HepG2 (cell line): ENCODE results near the gene RPS6KB1. TPM values are rescaled to one million over a fixed set of nuclear protein-coding genes. Genes with fewer than 3 reads are reported as not detected.

ENCODE experiments used
- ATAC-seq: fragments of 200-7000 bp; cut with Tn5 transposase; 3 replicates; pipeline ENCODE4 v1.9.1; 2020; ENCODE audit warnings: mild to moderate bottlenecking, moderate library complexity
- BruUV-seq: library from RNA; stranded (reverse); fragments of 400-500 nt; replicated peaks from 2 replicates; lab custom pipeline; 2021; lab: Mats Ljungman, UMichigan
- CTCF ChIA-PET: fragments of 300-600 bp; formaldehyde crosslinking; extraction: SDS; loops from one replicate; lab custom pipeline; 2021; ENCODE audit warnings: low total read pairs, inconsistent platforms, low intra/inter-chr PET ratio; lab: Yijun Ruan, JAX
- POLR2A ChIA-PET: fragments of 350-600 bp; sonication (Branson Sonifier 250); formaldehyde crosslinking; loops from one replicate; lab custom pipeline; 2020; ENCODE audit warnings: antibody characterized with exemption, inconsistent platforms; lab: Yijun Ruan, JAX
- DNase-seq: peaks from one replicate; pipeline ENCODE4 v3.0.0-alpha.2; 2015; ENCODE audit warnings: low spot score
- FAIRE-seq: peaks from 3 replicates; lab custom pipeline; 2011; peaks lifted over from hg19 to GRCh38; lab: Jason Lieb, UNC
- H2AFZ ChIP-seq: one replicate; pipeline ENCODE4 v1.6.1; 2011; ENCODE audit warnings: low read length, inconsistent platforms
- H3K27ac ChIP-seq: fragments of 300-600 bp; 3 replicates; pipeline ENCODE4 v1.8.0; 2011; ENCODE audit warnings: mixed run types, mild to moderate bottlenecking, mixed read lengths, low read length, inconsistent platforms; ENCODE audit not compliant: insufficient read depth; ENCODE audit errors: extremely low read length
- H3K27me3 ChIP-seq, 2 experiments: fragments of 200-600 bp in 1 of 2; 2 replicates in 1 of 2; 3 replicates in 1 of 2; pipeline versions ENCODE4 v1.6.0 to v1.8.0; 2011; ENCODE audit warnings: low read length in 2 of 2, mild to moderate bottlenecking in 2 of 2, moderate library complexity in 2 of 2, inconsistent platforms in 1 of 2; ENCODE audit not compliant: insufficient read depth in 2 of 2, control insufficient read depth in 1 of 2
- H3K36me3 ChIP-seq, 2 experiments: fragments of 200-600 bp in 1 of 2; replicated peaks in 1 of 2; 2 replicates in 1 of 2; 3 replicates in 1 of 2; pipeline versions ENCODE4 v1.5.1 to v1.8.0; 2011; ENCODE audit warnings: low read length in 2 of 2, inconsistent platforms in 1 of 2; ENCODE audit not compliant: insufficient read depth in 2 of 2, control insufficient read depth in 1 of 2
- H3K4me1 ChIP-seq: 2 replicates; pipeline ENCODE4 v1.5.1; 2012; ENCODE audit warnings: low read length, inconsistent platforms; ENCODE audit not compliant: insufficient read depth
- H3K4me2 ChIP-seq: 2 replicates; pipeline ENCODE4 v1.6.0; 2011; ENCODE audit warnings: low read depth, low read length, inconsistent platforms
- H3K4me3 ChIP-seq, 3 experiments: fragments of 200-600 bp in 1 of 3; sonication (generic), shearing (Covaris generic) in 1 of 3; replicated peaks in 1 of 3; 2 replicates each; pipeline ENCODE4 v1.5.1; 2011 to 2016; ENCODE audit warnings: low read length in 3 of 3, inconsistent platforms in 2 of 3, low read depth in 2 of 3, mild to moderate bottlenecking in 2 of 3, control low read depth in 1 of 3, mixed read lengths in 1 of 3; ENCODE audit not compliant: insufficient read depth in 1 of 3
- H3K79me2 ChIP-seq: one replicate; pipeline ENCODE4 v1.6.1; 2011; ENCODE audit warnings: low read length, inconsistent platforms; ENCODE audit not compliant: insufficient read depth
- H3K9ac ChIP-seq: 2 replicates; pipeline ENCODE4 v1.6.0; 2011; ENCODE audit warnings: mild to moderate bottlenecking, low read depth, low read length, inconsistent platforms; ENCODE audit not compliant: insufficient read depth
- H3K9me3 ChIP-seq: 2 replicates; pipeline ENCODE4 v1.5.1; 2012; ENCODE audit warnings: mild to moderate bottlenecking, low read length
- H4K20me1 ChIP-seq: 2 replicates; pipeline ENCODE4 v1.6.0; 2011; ENCODE audit warnings: inconsistent platforms, mild to moderate bottlenecking, low read length, moderate library complexity; ENCODE audit not compliant: insufficient read depth
- ATF2 ChIP-seq: sonication (generic); formaldehyde crosslinking; IDR thresholded peaks from 2 replicates; pipeline ENCODE4 v1.4.0; 2020; ENCODE audit warnings: missing genetic modification reagents
- KDM5A ChIP-seq: fragments of 200-600 bp; sonication (generic); IDR thresholded peaks from 2 replicates; pipeline ENCODE4 v1.7.0; 2018; ENCODE audit warnings: antibody characterized with exemption, mild to moderate bottlenecking, low read length, borderline replicate concordance
- MED13 ChIP-seq: sonication (generic); formaldehyde crosslinking; IDR thresholded peaks from 2 replicates; pipeline ENCODE4 v1.5.0; 2020; ENCODE audit warnings: missing genetic modification reagents
- MYC ChIP-seq: sonication (generic); formaldehyde crosslinking; IDR thresholded peaks from 2 replicates; pipeline ENCODE4 v1.9.0; 2021; ENCODE audit warnings: missing genetic modification reagents, borderline replicate concordance
- NFE2L1 ChIP-seq: sonication (generic); formaldehyde crosslinking; IDR thresholded peaks from 2 replicates; pipeline ENCODE4 v1.4.0; 2020; ENCODE audit warnings: missing genetic modification reagents, mild to moderate bottlenecking, borderline replicate concordance
- PBX2 ChIP-seq: IDR thresholded peaks from 2 replicates; pipeline ENCODE4 v1.6.1; 2016; ENCODE audit warnings: control low read depth
- REXO4 ChIP-seq: sonication (generic); formaldehyde crosslinking; IDR thresholded peaks from 2 replicates; pipeline ENCODE4 v1.8.0; 2022; ENCODE audit warnings: missing genetic modification reagents, mild to moderate bottlenecking, borderline replicate concordance
- SP2 ChIP-seq: sonication (generic); formaldehyde crosslinking; IDR thresholded peaks from 2 replicates; pipeline ENCODE4 v1.5.1; 2020; ENCODE audit warnings: mild to moderate bottlenecking, missing genetic modification reagents
- TBP ChIP-seq: sonication (generic); formaldehyde crosslinking; IDR thresholded peaks from 2 replicates; pipeline ENCODE4 v1.5.0; 2020; ENCODE audit warnings: missing genetic modification reagents
- TEAD2 ChIP-seq: sonication (generic); formaldehyde crosslinking; IDR thresholded peaks from 2 replicates; pipeline ENCODE4 v1.9.0; 2021; ENCODE audit warnings: missing genetic modification reagents
- THAP9 ChIP-seq: sonication (generic); formaldehyde crosslinking; IDR thresholded peaks from 2 replicates; pipeline ENCODE4; 2020; ENCODE audit warnings: missing genetic modification reagents, mild to moderate bottlenecking, borderline replicate concordance
- YY1 ChIP-seq: IDR thresholded peaks from 2 replicates; pipeline ENCODE4 v1.6.1; 2011; ENCODE audit warnings: low read length, low read depth, moderate library complexity, mild to moderate bottlenecking; ENCODE audit not compliant: insufficient read depth, insufficient replicate concordance
- ZBTB33 ChIP-seq: sonication (generic); formaldehyde crosslinking; IDR thresholded peaks from 2 replicates; pipeline ENCODE4 v1.4.0; 2020; ENCODE audit warnings: missing genetic modification reagents
- ZNF253 ChIP-seq: sonication (generic); formaldehyde crosslinking; IDR thresholded peaks from 2 replicates; pipeline ENCODE4 v1.8.0; 2022; ENCODE audit warnings: mild to moderate bottlenecking, missing genetic modification reagents, borderline replicate concordance
- ZNF33B ChIP-seq: sonication (generic); formaldehyde crosslinking; IDR thresholded peaks from 2 replicates; pipeline ENCODE4 v1.5.1; 2020; ENCODE audit warnings: mild to moderate bottlenecking, missing genetic modification reagents
- ZNF431 ChIP-seq: sonication (generic); formaldehyde crosslinking; IDR thresholded peaks from 2 replicates; pipeline ENCODE4 v1.9.0; 2022; ENCODE audit warnings: missing genetic modification reagents, low read depth, mild to moderate bottlenecking, borderline replicate concordance
- ZNF619 ChIP-seq: sonication (generic); formaldehyde crosslinking; IDR thresholded peaks from 2 replicates; pipeline ENCODE4 v1.4.0; 2020; ENCODE audit warnings: mild to moderate bottlenecking, missing genetic modification reagents
- WGBS: methylation state at CpG from one replicate; pipeline ENCODE4 v1.1.6; 2017; ENCODE audit warnings: low lambda C conversion rate; 5-methylcytosine and 5-hydroxymethylcytosine counted together
- in situ Hi-C: cut with HindIII; loops from 2 replicates; pipeline ENCODE4 v1.10.0; 2017; ENCODE audit warnings: low pct_unique_long_range_greater_than_20kb; ENCODE audit not compliant: extremely low pct_ligation_motif_present
- intact Hi-C: fragments of 100-400 bp; cut with micrococcal nuclease; formaldehyde crosslinking; loops from one replicate; pipeline ENCODE4 v1.10.0; 2022; ENCODE audit not compliant: unreplicated experiment
- polyA plus RNA-seq, 8 experiments: library from polyadenylated mRNA; depleted of rRNA in 3 of 8; stranded (reverse) in 7 of 8; unstranded in 1 of 8; fragments of >200 nt; fragmentation: Illumina TruSeq in 4 of 8; extraction: Trizol in 4 of 8; gene quantifications; 2 replicates each; pipeline versions ENCODE4 v1.2.1 to v1.2.3, GENCODE V29; 2011 to 2016; ENCODE audit warnings: low read depth in 4 of 8, missing spikeins in 1 of 8, mixed read lengths in 1 of 8; ENCODE audit not compliant: insufficient read depth in 1 of 8
- total RNA-seq, 5 experiments: library from RNA; depleted of rRNA; stranded (reverse); fragments of >200 nt; fragmentation: Illumina TruSeq; extraction: Trizol; gene quantifications; 2 replicates each; pipeline ENCODE4 v1.2.3, GENCODE V29; 2016; ENCODE audit warnings: low read depth in 1 of 5

The RPS6KB1 gene
- total and polyA plus RNA-seq, 2 of the 13 experiments (the other 11 are each of a cell fraction or from before 2014, with no cell fraction given) = 16.5 to 42.2 TPM

- H3K79me2 ChIP-seq = no peaks in the 10 kb centered on the region
- H3K36me3 ChIP-seq = no peaks in the 10 kb centered on the region
- CTCF ChIA-PET = no interaction called here
- POLR2A ChIA-PET = no interaction called here
- WGBS = 82% methylated on average over 1 of the region's 1 CpG
- H2AFZ ChIP-seq = no peak overlapping the region
- H4K20me1 ChIP-seq = no peaks in the 10 kb centered on the region
- H3K27me3 ChIP-seq = 0 out of 5 replicates have a peak, but pooled peaks cover 0 to 8% of the 10 kb centered on the region in 2 experiments
- H3K9me3 ChIP-seq = no peaks in the 10 kb centered on the region
- no peak for DNase-seq
- no peak for ATAC-seq
- no peak overlapping the region for H3K9ac ChIP-seq
- FAIRE-seq = no peak
- no peak overlapping the region for H3K4me3 ChIP-seq
- no peak overlapping the region for H3K27ac ChIP-seq
- H3K4me2 ChIP-seq = no peak overlapping the region
- intact Hi-C loops (no loop called here), in situ Hi-C loops (no loop called here)
- H3K4me1 ChIP-seq = no peaks in the 10 kb centered on the region
- no TSS peak for BruUV-seq
- TF ChIP-seq SP2 (no peak), ZBTB33 (CRISPR knock-in tag) (no peak), PBX2 (CRISPR knock-in tag) (no peak), KDM5A (no peak), ZNF431 (CRISPR knock-in tag) (no peak), TBP (CRISPR knock-in tag) (no peak), ZNF33B (CRISPR knock-in tag) (no peak), REXO4 (CRISPR knock-in tag) (no peak), MYC (no peak), ZNF619 (CRISPR knock-in tag) (no peak), TEAD2 (CRISPR knock-in tag) (no peak), THAP9 (CRISPR knock-in tag) (no peak), ATF2 (CRISPR knock-in tag) (no peak), YY1 (no peak), ZNF253 (CRISPR knock-in tag) (no peak), NFE2L1 (no peak), MED13 (no peak)
Observed at GRCh38 chr17:59972778-59973177, 79.9 kb downstream of the RPS6KB1 start.
